Natural killer cell (primary cell): ENCODE data around the gene TBATA. TPM values are rescaled to one million over a fixed set of nuclear protein-coding genes. Genes with fewer than 3 reads are reported as not detected.

Source experiments
- ATAC-seq, 3 donors: fragments of 150-1000 bp in 2 of 3; fragments of 200-7000 bp in 1 of 3; cut with Tn5 transposase; 1 replicate in 1 of 3; 2 replicates in 2 of 3; pipeline ENCODE4 v1.10.0; 2021; ENCODE audit warnings: mild to moderate bottlenecking in 2 of 3, moderate library complexity in 2 of 3
- DNase-seq, 2 donors: peaks; one replicate each; pipeline versions ENCODE4 v3.0.0 to v3.0.0-alpha.2; 2013 to 2021; ENCODE audit warnings: mixed read lengths in 1 of 2
- H3K27ac ChIP-seq: one replicate; pipeline ENCODE4 v1.5.1; 2013; ENCODE audit warnings: mild to moderate bottlenecking, low read length
- H3K27me3 ChIP-seq: one replicate; pipeline ENCODE4 v1.6.1; 2013; ENCODE audit warnings: low read length; ENCODE audit not compliant: control insufficient read depth, insufficient read depth
- H3K36me3 ChIP-seq: one replicate; pipeline ENCODE4 v1.6.1; 2013; ENCODE audit warnings: low read length; ENCODE audit not compliant: control insufficient read depth, insufficient read depth
- H3K4me1 ChIP-seq: one replicate; pipeline ENCODE4 v1.6.1; 2013; ENCODE audit warnings: low read length; ENCODE audit not compliant: control insufficient read depth, insufficient read depth
- H3K4me3 ChIP-seq: one replicate; pipeline ENCODE4 v1.5.1; 2013; ENCODE audit warnings: low read length
- H3K9me3 ChIP-seq: one replicate; pipeline ENCODE4 v1.6.1; 2013; ENCODE audit warnings: low read length; ENCODE audit not compliant: control insufficient read depth, insufficient read depth
- H3K27ac Mint-ChIP-seq, 2 donors: one replicate each; pipeline ENCODE4 v1.8.0; 2022; ENCODE audit warnings: mild to moderate bottlenecking in 2 of 2, mixed read lengths in 2 of 2, moderate library complexity in 1 of 2
- H3K27me3 Mint-ChIP-seq, 2 donors: one replicate each; pipeline ENCODE4 v1.8.0; 2022; ENCODE audit warnings: low read depth in 2 of 2, mixed read lengths in 2 of 2
- H3K36me3 Mint-ChIP-seq: one replicate; pipeline ENCODE4 v1.8.0; 2022; ENCODE audit warnings: mixed read lengths
- H3K4me1 Mint-ChIP-seq, 2 donors: one replicate each; pipeline ENCODE4 v1.8.0; 2022; ENCODE audit warnings: mixed read lengths in 2 of 2
- H3K4me3 Mint-ChIP-seq: one replicate; pipeline ENCODE4 v1.8.0; 2022; ENCODE audit warnings: mild to moderate bottlenecking, moderate library complexity, mixed read lengths
- H3K9me3 Mint-ChIP-seq, 2 donors: one replicate each; pipeline ENCODE4 v1.8.0; 2022; ENCODE audit warnings: mixed read lengths in 2 of 2
- CTCF ChIP-seq: fragments of 200-600 bp; IDR thresholded peaks from one replicate; pipeline ENCODE4 v1.8.0; 2022; ENCODE audit warnings: antibody characterized with exemption
- WGBS: methylation state at CpG from one replicate; pipeline ENCODE4 v1.1.7; 2013; ENCODE audit warnings: missing lambda C conversion rate; ENCODE audit not compliant: insufficient coverage; 5-methylcytosine and 5-hydroxymethylcytosine counted together
- intact Hi-C: fragments of 100-400 bp; cut with micrococcal nuclease; formaldehyde crosslinking; loops from one replicate; pipeline ENCODE4 v1.14.2; 2022
- total RNA-seq, 4 donors: library from RNA; stranded (reverse); fragments of 120-200 nt in 1 of 4; gene quantifications; one replicate each; pipeline versions ENCODE4 v1.2.3 to v1.2.4, GENCODE V29; 2013 to 2022

The TBATA gene
- total RNA-seq, 3 donors from 2014 or later (not counting 1 experiment from before 2014, with no cell fraction given), result 0.16 TPM; not detected in 2

GRCh38 chr10:70761031-70761601, 24.1 kb downstream of the TBATA start:
- Histone ChIP-seq H3K4me1 (peaks cover 4% of the 10 kb centered on the region), H3K36me3 (no peaks in the 10 kb centered on the region), H3K27ac (no peak overlapping the region), H3K4me3 (no peak overlapping the region), H3K27me3 (no peaks in the 10 kb centered on the region), H3K9me3 (no peaks in the 10 kb centered on the region)
- intact Hi-C loops, result no loop called here
- ATAC-seq, result no peak
- H3K27me3 Mint-ChIP-seq, result no peaks in the 10 kb centered on the region
- no peak for TF ChIP-seq CTCF
- H3K4me1 Mint-ChIP-seq, result peaks cover 10% of the 10 kb centered on the region in 2 donors
- no peak for DNase-seq
- H3K36me3 Mint-ChIP-seq, result no peaks in the 10 kb centered on the region
- no peaks in the 10 kb centered on the region for H3K9me3 Mint-ChIP-seq
- 88% methylated on average over 7 of the region's 7 CpGs for WGBS
- H3K4me3 Mint-ChIP-seq, result no peak overlapping the region
- H3K27ac Mint-ChIP-seq, result no peak overlapping the region

GRCh38 chr10:70760271-70760787, 24.8 kb downstream of the TBATA start:
- Mint-ChIP-seq H3K9me3 (no peaks in the 10 kb centered on the region), H3K4me1 (peaks cover 10% of the 10 kb centered on the region in 2 donors), H3K27ac (no peak overlapping the region), H3K4me3 (no peak overlapping the region), H3K27me3 (no peaks in the 10 kb centered on the region), H3K36me3 (no peaks in the 10 kb centered on the region)
- no peak overlapping the region for H3K27ac ChIP-seq
- no peak for ATAC-seq
- intact Hi-C loops, result no loop called here
- H3K9me3 ChIP-seq, result no peaks in the 10 kb centered on the region
- no peaks in the 10 kb centered on the region for H3K36me3 ChIP-seq
- H3K4me1 ChIP-seq, result peaks cover 4% of the 10 kb centered on the region
- 84% methylated on average over 12 of the region's 12 CpGs for WGBS
- no peak overlapping the region for H3K4me3 ChIP-seq
- H3K27me3 ChIP-seq, result no peaks in the 10 kb centered on the region
- TF ChIP-seq CTCF, result no peak
- no peak for DNase-seq

- DNase-seq (no peak), ATAC-seq (no peak)
- Histone ChIP-seq H3K4me3 (no peak overlapping the region), H3K4me1 (peaks cover 4% of the 10 kb centered on the region), H3K36me3 (no peaks in the 10 kb centered on the region), H3K27me3 (no peaks in the 10 kb centered on the region), H3K9me3 (no peaks in the 10 kb centered on the region), H3K27ac (no peak overlapping the region)
- Mint-ChIP-seq H3K9me3 (no peaks in the 10 kb centered on the region), H3K4me1 (peaks cover 10% of the 10 kb centered on the region in 2 donors), H3K27me3 (no peaks in the 10 kb centered on the region), H3K27ac (no peak overlapping the region), H3K36me3 (no peaks in the 10 kb centered on the region), H3K4me3 (no peak overlapping the region)
- no peak for TF ChIP-seq CTCF
- 75% methylated on average over 7 of the region's 7 CpGs for whole genome bisulfite sequencing
- intact Hi-C loops, result loop anchor here (1.0 to 5.0 kb wide), 4 partner anchors 121 to 209 kb away; no protein-coding TSS in a partner anchor
Measured at GRCh38 chr10:70759781-70760180, 25.4 kb downstream of the TBATA start.
